Coronary artery (tissue), 2 donors: ENCODE results near the gene APBA1.

Experiments
- DNase-seq: peaks from one replicate; pipeline ENCODE4 v3.0.0-alpha.2; 2017; ENCODE audit warnings: low spot score
- H3K27ac ChIP-seq, 2 donors: fragments of 200-600 bp; sonication (generic); one replicate each; pipeline ENCODE4 v1.5.1; 2016 to 2019
- H3K4me3 ChIP-seq: fragments of 200-600 bp; sonication (generic); 2 replicates; pipeline ENCODE4 v1.5.1; 2016; ENCODE audit warnings: mild to moderate bottlenecking, moderate library complexity
- CTCF ChIP-seq: fragments of 200-600 bp; sonication (generic); IDR thresholded peaks from one replicate; pipeline ENCODE4 v1.5.1; 2019; ENCODE audit warnings: antibody characterized with exemption

APBA1 gene

GRCh38 chr9:69454321-69454720 lies 217.8 kb downstream of the APBA1 start:
- Histone ChIP-seq H3K4me3 (no peak overlapping the region), H3K27ac (no peak overlapping the region)
- no peak for TF ChIP-seq CTCF
- DNase-seq, result no peak

GRCh38 chr9:69453746-69454145 lies 218.4 kb downstream of the APBA1 start:
- peak; percentile 7 for DNase-seq
- no peak for TF ChIP-seq CTCF
- H3K27ac ChIP-seq, result no peak overlapping the region
- H3K4me3 ChIP-seq, result no peak overlapping the region

- Histone ChIP-seq H3K4me3 (no peak overlapping the region), H3K27ac (no peak overlapping the region)
- TF ChIP-seq CTCF, result no peak
- DNase-seq, result peak; percentile 45
Measured at GRCh38 chr9:69452110-69452782, 219.9 kb downstream of the APBA1 start.

DNA sequence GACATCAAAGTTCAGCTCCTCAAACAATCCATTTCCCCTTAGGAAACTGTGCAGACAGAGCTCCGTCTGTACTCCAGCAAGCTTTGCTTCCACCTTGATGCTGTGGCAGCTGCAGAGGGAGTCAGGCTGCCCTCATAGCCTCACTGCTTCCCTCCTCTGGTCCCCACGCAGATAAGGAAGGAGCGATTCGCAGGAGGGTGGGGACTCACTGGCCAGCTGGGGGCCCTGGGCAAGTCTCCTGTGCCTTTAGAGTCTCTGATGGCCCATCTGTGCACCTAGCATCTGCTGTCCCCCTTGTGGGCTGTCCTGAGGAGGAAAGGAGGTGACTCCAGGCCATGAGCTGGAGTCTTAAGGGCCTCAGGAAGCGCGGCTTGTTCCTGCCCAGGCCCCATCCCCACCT lies 225.7 kb downstream of the APBA1 start:
- no peak for DNase-seq
- no peak overlapping the region for H3K4me3 ChIP-seq
- no peak for TF ChIP-seq CTCF
- no peak overlapping the region for H3K27ac ChIP-seq

DNA sequence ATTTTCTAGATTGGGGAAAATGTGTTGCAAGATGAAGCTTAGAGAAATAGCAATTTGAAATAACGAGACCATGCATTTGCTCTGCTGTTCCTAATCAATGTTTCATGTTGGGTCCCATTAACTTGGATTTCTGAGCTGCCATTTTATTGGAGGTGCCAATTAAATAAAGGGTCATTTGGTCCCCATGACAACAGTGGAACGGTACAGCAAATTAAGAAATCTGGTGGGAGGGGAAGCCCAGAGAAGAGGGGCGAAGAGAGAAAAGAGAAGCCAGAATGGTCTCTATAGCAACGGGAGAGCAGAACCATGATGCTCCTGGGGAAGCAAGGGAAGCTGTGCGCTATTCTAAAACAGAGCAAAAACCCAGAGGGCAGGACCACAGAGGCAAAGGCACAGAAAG lies 226.9 kb downstream of the APBA1 start:
- H3K4me3 ChIP-seq, result no peak overlapping the region
- TF ChIP-seq CTCF, result no peak
- H3K27ac ChIP-seq, result no peak overlapping the region
- DNase-seq, result no peak

DNA sequence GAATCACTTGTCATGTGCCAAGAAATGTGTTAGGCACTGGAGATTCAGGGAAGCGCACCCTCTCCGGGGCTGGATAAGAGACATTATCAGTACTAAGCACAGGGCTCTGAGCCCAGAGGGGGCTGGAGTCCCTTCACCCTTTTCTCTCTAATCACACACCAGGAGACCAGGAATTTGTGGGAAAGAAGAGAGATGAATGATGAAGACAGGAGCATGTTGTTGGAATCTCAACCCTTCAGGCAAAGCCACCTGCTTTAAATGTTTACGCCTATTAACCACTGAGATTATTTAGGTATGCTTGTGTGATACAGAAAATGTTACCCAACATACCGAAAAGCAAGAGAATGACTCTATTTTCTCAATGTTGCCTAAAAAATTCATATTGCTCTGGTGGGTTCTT lies 227.4 kb downstream of the APBA1 start:
- DNase-seq, result no peak
- TF ChIP-seq CTCF, result no peak
- Histone ChIP-seq H3K27ac (no peak overlapping the region), H3K4me3 (no peak overlapping the region)

DNA sequence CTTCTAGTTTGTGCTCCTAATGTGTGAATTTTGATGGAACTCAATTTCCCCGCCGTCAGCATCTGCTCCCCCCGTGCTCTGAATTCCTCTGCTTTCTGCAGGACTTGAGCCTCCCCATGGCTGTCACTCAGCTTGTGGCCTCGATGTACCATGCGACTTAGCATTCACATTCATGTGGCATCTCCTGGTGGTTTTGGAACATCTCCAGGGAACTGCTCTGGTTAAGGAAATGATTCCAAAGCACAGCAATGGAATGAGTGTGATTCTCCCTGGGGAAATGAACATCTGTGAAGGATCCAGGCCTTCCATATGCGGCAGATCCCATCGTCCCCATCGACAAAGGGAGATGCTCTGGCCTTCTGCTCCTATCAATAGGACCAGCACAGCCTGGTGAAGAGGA lies 228.2 kb downstream of the APBA1 start:
- TF ChIP-seq CTCF, result no peak
- Histone ChIP-seq H3K4me3 (no peak overlapping the region), H3K27ac (no peak overlapping the region)
- no peak for DNase-seq
